ENCODE data around the gene GP1BB. TPM values are rescaled to one million over a fixed set of nuclear protein-coding genes. Genes with fewer than 3 reads are reported as not detected.
"Not testable (repeated sequence)": the region's sequence is repeated elsewhere in the genome, so short reads cannot be mapped to it uniquely, and the experiment has no call there.

Gene GP1BB
- total and polyA plus RNA-seq, 2 experiments from 2014 or later, result 4.9 to 10.2 TPM

DNA sequence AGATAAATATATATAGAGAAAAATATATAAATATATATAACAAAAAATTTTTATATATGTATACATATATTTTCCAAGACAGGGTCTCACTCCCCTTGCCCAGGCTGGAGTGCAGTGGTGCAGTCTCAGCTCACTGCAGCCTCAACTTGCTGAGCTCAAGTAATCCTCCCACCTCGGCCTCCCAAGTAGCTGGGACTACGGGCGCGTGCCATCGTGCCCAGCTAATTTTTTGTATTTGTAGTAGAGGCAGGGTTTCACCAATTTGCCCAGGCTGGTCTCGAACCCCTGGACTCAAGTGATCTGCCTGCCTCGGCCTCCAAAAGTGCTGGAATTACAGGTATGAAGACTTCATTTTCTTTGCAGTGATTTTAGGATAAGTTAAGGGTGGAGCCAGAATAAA lies 47.9 kb upstream of the GP1BB start:
- DNase-seq, result no peak
- no peaks in the 10 kb centered on the region for H3F3A ChIP-seq (ENCODE audit: insufficient read depth)
- H3K9ac ChIP-seq, result no peak overlapping the region
- no peaks in the 10 kb centered on the region for H3K4me1 ChIP-seq (ENCODE audit: insufficient read depth)
- no peak for TF ChIP-seq EZH2phosphoT487 (IDR thresholded peaks at IDR 0.05; ENCODE audit: insufficient read depth, low read depth)
- no peak for TF ChIP-seq EZH2 (IDR thresholded peaks at IDR 0.05; ENCODE audit: insufficient read depth, poor library complexity, severe bottlenecking)
- H3K36me3 ChIP-seq (ENCODE audit: low read depth), result no peaks in the 10 kb centered on the region
- no peaks in the 10 kb centered on the region for H3K9me2 ChIP-seq (ENCODE audit: insufficient read depth)
- H2AFZ ChIP-seq, result no peak overlapping the region
- no peak overlapping the region for H3K4me2 ChIP-seq (ENCODE audit: unreplicated experiment)
- in situ Hi-C loops (cut with MboI), result no loop called here
- no peaks in the 10 kb centered on the region for H3K79me2 ChIP-seq (ENCODE audit: insufficient read depth)
- H3K9me3 ChIP-seq (ENCODE audit: low read depth), result no peaks in the 10 kb centered on the region
- H4K20me1 ChIP-seq (ENCODE audit: insufficient read depth), result no peaks in the 10 kb centered on the region
- no peak overlapping the region for H3K27ac ChIP-seq
- peaks cover 11% of the 10 kb centered on the region for H3K27me3 ChIP-seq (replicated peaks; ENCODE audit: insufficient read depth)
- no peak overlapping the region for H3K4me3 ChIP-seq
- WGBS, 2 experiments (ENCODE audit: low coverage in 1 of 2, low lambda C conversion rate in 2 of 2, missing lambda C conversion rate in 2 of 2), result 73 to 75% methylated on average over 7 of the region's 7 CpGs

GRCh38 chr22:19676437-19676836 lies 46.9 kb upstream of the GP1BB start:
- in situ Hi-C loops (cut with MboI); DNase-seq: not testable (repeated sequence)
- WGBS, 2 experiments (ENCODE audit: low coverage in 1 of 2, low lambda C conversion rate in 2 of 2, missing lambda C conversion rate in 2 of 2), result 57 to 77% methylated on average over 1 of the region's 1 CpG

DNA sequence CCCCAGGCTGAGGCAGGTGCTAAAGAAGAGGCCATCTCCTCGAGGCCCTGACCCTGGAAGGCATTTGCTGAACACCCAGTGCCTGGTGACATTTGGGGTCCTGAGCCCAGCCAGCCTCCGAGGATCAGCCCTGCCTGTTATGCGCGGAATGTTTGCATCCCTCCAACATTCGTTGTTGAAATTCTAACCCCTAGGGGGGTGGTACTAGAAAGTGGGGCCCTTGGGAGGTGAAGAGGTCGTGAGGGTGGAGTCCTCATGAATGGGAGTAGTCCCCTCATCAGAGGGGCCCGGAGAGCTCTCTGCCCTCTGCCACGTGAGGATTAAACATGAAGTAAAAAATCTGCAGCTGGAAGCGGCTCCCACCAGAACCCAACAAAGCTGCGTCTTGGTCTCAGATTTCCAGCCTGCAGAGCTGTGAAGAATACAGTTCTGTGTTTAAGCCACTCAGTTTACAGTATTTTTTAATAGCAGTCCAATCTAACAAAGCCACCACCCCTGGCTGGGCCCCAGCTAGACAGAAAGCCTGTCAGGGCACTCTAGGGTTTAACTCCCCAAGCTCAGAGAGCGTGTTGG lies 44.3 kb upstream of the GP1BB start:
- Histone ChIP-seq H3F3A (ENCODE audit: insufficient read depth) (no peaks in the 10 kb centered on the region), H3K9me2 (ENCODE audit: insufficient read depth) (no peaks in the 10 kb centered on the region), H3K9ac (no peak overlapping the region), H3K4me2 (ENCODE audit: unreplicated experiment) (no peak overlapping the region), H4K20me1 (ENCODE audit: insufficient read depth) (no peaks in the 10 kb centered on the region), H3K9me3 (ENCODE audit: low read depth) (no peaks in the 10 kb centered on the region), H3K4me1 (ENCODE audit: insufficient read depth) (no peaks in the 10 kb centered on the region), H3K36me3 (ENCODE audit: low read depth) (no peaks in the 10 kb centered on the region), H3K4me3 (no peak overlapping the region), H3K27ac (no peak overlapping the region), H3K79me2 (ENCODE audit: insufficient read depth) (no peaks in the 10 kb centered on the region), H3K27me3 (replicated peaks; ENCODE audit: insufficient read depth) (peaks cover 17% of the 10 kb centered on the region; the same call in 1 of the 2 replicates), H2AFZ (no peak overlapping the region)
- TF ChIP-seq EZH2phosphoT487 (IDR thresholded peaks at IDR 0.05; ENCODE audit: insufficient read depth, low read depth) (no peak), EZH2 (IDR thresholded peaks at IDR 0.05; ENCODE audit: insufficient read depth, poor library complexity, severe bottlenecking) (no peak)
- WGBS, 2 experiments (ENCODE audit: low coverage in 1 of 2, low lambda C conversion rate in 2 of 2, missing lambda C conversion rate in 2 of 2), result 49 to 51% methylated on average over 11 of the region's 11 CpGs
- in situ Hi-C loops (cut with MboI), result no loop called here
- DNase-seq, result no peak

More at GRCh38 chr22:19676437-19676836, 46.9 kb upstream of the GP1BB start:
- H3K36me3 ChIP-seq (ENCODE audit: low read depth); H3K4me3 ChIP-seq; H4K20me1 ChIP-seq (ENCODE audit: insufficient read depth); H3K9me2 ChIP-seq (ENCODE audit: insufficient read depth); H2AFZ ChIP-seq; H3F3A ChIP-seq (ENCODE audit: insufficient read depth); H3K79me2 ChIP-seq (ENCODE audit: insufficient read depth); H3K9me3 ChIP-seq (ENCODE audit: low read depth); H3K27ac ChIP-seq; H3K9ac ChIP-seq; H3K4me1 ChIP-seq (ENCODE audit: insufficient read depth); H3K4me2 ChIP-seq (ENCODE audit: unreplicated experiment): not testable (repeated sequence)
- H3K27me3 ChIP-seq (replicated peaks; ENCODE audit: insufficient read depth), result peaks cover 11% of the 10 kb centered on the region

DNA sequence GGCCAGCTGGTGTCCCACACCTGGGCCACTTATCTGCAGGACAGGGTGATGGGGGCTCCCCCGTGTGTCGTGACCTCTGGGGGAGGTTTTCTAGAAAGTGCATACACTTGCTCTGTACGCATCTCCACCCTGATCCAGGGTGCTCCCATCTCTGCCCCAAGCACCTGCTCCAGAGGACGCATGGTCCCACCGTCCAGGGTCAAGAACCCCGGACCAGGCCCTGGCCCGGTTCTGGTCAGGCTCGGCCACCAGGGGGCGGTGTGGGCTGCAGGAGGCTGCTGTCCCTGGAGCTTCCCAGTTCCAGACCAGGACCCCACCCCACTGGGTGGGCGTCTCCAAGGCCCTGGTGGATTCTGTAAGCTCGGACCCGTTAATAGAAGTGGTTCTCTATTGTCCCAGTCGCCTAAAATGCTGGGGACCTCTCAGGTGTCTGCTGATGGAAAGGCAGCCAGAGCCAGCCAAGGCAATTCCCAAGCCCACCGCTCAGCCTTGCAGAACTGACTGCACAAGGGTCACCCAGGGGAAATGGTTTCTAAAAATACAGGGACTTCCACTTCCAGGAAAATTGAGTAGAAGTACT lies 43.7 kb upstream of the GP1BB start:
- DNase-seq, result peak; percentile 45
- no peaks in the 10 kb centered on the region for H3K9me2 ChIP-seq (ENCODE audit: insufficient read depth)
- H3K9ac ChIP-seq, result no peak overlapping the region
- H3K79me2 ChIP-seq (ENCODE audit: insufficient read depth), result no peaks in the 10 kb centered on the region
- H4K20me1 ChIP-seq (ENCODE audit: insufficient read depth), result no peaks in the 10 kb centered on the region
- TF ChIP-seq EZH2 (IDR thresholded peaks at IDR 0.05; ENCODE audit: insufficient read depth, poor library complexity, severe bottlenecking), result no peak
- TF ChIP-seq EZH2phosphoT487 (IDR thresholded peaks at IDR 0.05; ENCODE audit: insufficient read depth, low read depth), result no peak
- 12 to 15% methylated on average over 14 of the region's 14 CpGs for WGBS, 2 experiments (ENCODE audit: low coverage in 1 of 2, low lambda C conversion rate in 2 of 2, missing lambda C conversion rate in 2 of 2)
- H3K27ac ChIP-seq, result no peak overlapping the region
- no peak overlapping the region for H3K4me3 ChIP-seq
- no peaks in the 10 kb centered on the region for H3K4me1 ChIP-seq (ENCODE audit: insufficient read depth)
- H3F3A ChIP-seq (ENCODE audit: insufficient read depth), result no peaks in the 10 kb centered on the region
- H3K36me3 ChIP-seq (ENCODE audit: low read depth), result no peaks in the 10 kb centered on the region
- no peak overlapping the region for H2AFZ ChIP-seq
- H3K9me3 ChIP-seq (ENCODE audit: low read depth), result no peaks in the 10 kb centered on the region
- H3K27me3 ChIP-seq (replicated peaks; ENCODE audit: insufficient read depth), result peaks cover 18% of the 10 kb centered on the region; the same call in 1 of the 2 replicates
- no peak overlapping the region for H3K4me2 ChIP-seq (ENCODE audit: unreplicated experiment)
- in situ Hi-C loops (cut with MboI), result no loop called here
